GM18519 (cell line): ENCODE results near the gene PRM3.

Source experiments
- ATAC-seq: cut with Tn5 transposase; IDR thresholded peaks from one replicate; pipeline ENCODE4 v1.9.1; 2021; ENCODE audit warnings: mild to moderate bottlenecking, moderate library complexity; ENCODE audit not compliant: unreplicated experiment, low FRiP score

Gene PRM3

GRCh38 chr16:11231367-11231970 lies 42.0 kb downstream of the PRM3 start:
- ATAC-seq = no peak

GRCh38 chr16:11229906-11230305 lies 43.5 kb downstream of the PRM3 start:
- ATAC-seq = no peak

- ATAC-seq = no peak
Measured at GRCh38 chr16:11229432-11229831, 44.0 kb downstream of the PRM3 start.

GRCh38 chr16:11225677-11226549 lies 47.5 kb downstream of the PRM3 start:
- no peak for ATAC-seq

GRCh38 chr16:11224894-11225676 lies 48.3 kb downstream of the PRM3 start:
- peak; percentile 75 for ATAC-seq

GRCh38 chr16:11224096-11224893 lies 49.1 kb downstream of the PRM3 start:
- ATAC-seq = no peak
